ENCODE data around the gene EPHA2. TPM values are rescaled to one million over a fixed set of nuclear protein-coding genes. Genes with fewer than 3 reads are reported as not detected.

The EPHA2 gene
- total RNA-seq, 2 experiments from 2014 or later = 0.22 TPM; not detected in 1

DNA sequence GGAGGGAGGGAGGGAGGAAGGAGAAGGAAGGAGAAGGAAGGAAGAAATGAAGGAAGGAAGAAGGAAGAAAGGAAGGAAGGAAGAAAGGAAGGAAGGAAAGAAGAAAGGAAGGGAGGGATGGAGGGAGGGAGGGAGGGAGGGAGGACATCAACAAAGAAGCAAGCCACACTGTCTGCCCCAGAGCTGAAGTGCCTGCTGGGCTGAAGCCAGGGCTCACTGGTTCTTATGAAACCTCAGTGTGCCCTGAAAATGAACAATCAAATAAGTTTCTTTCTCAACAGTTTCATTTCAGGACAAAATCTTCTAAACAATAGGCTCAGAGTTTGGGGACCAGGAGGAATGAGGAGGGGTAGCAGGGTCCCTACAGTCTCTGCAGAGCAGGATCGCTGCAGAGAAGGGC is 35.4 kb upstream of the EPHA2 start:
- intact Hi-C loops (cut with DNase I, micrococcal nuclease) = no loop called here
- peaks cover 10% of the 10 kb centered on the region for H3K27me3 Mint-ChIP-seq
- H3K36me3 Mint-ChIP-seq (ENCODE audit: low read depth) = no peaks in the 10 kb centered on the region
- TF ChIP-seq, protein P1, sequence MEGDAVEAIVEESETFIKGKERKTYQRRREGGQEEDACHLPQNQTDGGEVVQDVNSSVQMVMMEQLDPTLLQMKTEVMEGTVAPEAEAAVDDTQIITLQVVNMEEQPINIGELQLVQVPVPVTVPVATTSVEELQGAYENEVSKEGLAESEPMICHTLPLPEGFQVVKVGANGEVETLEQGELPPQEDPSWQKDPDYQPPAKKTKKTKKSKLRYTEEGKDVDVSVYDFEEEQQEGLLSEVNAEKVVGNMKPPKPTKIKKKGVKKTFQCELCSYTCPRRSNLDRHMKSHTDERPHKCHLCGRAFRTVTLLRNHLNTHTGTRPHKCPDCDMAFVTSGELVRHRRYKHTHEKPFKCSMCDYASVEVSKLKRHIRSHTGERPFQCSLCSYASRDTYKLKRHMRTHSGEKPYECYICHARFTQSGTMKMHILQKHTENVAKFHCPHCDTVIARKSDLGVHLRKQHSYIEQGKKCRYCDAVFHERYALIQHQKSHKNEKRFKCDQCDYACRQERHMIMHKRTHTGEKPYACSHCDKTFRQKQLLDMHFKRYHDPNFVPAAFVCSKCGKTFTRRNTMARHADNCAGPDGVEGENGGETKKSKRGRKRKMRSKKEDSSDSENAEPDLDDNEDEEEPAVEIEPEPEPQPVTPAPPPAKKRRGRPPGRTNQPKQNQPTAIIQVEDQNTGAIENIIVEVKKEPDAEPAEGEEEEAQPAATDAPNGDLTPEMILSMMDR (IDR thresholded peaks at IDR 0.05) = no peak
- H3K4me1 Mint-ChIP-seq (ENCODE audit: low read depth) = no peaks in the 10 kb centered on the region
- H3K27ac ChIP-seq (ENCODE audit: low read depth in 1 of 2, low read length in 2 of 2) = no peak overlapping the region
- DNase-seq = no peak
- H3K4me1 ChIP-seq (ENCODE audit: insufficient read depth, low read length) = peaks cover 7% of the 10 kb centered on the region
- H3K36me3 ChIP-seq (ENCODE audit: insufficient read depth, low read length) = no peaks in the 10 kb centered on the region
- H3K4me3 ChIP-seq (ENCODE audit: low read length) = no peak overlapping the region
- no peak overlapping the region for H3K4me3 Mint-ChIP-seq
- no peaks in the 10 kb centered on the region for H3K9me3 ChIP-seq (ENCODE audit: control insufficient read depth in 1 of 2, insufficient read depth in 1 of 2, low read length in 2 of 2)
- H3K27ac Mint-ChIP-seq = no peak overlapping the region
- peaks cover 0 to 4% of the 10 kb centered on the region in 2 experiments for H3K27me3 ChIP-seq (ENCODE audit: control insufficient read depth in 1 of 2, insufficient read depth in 2 of 2, low read length in 2 of 2)
- ChIA-PET POLR2A (no interaction called here), CTCF (no interaction called here)
- no peaks in the 10 kb centered on the region for H3K9me3 Mint-ChIP-seq
- ATAC-seq (ENCODE audit: poor library complexity) = no peak

DNA sequence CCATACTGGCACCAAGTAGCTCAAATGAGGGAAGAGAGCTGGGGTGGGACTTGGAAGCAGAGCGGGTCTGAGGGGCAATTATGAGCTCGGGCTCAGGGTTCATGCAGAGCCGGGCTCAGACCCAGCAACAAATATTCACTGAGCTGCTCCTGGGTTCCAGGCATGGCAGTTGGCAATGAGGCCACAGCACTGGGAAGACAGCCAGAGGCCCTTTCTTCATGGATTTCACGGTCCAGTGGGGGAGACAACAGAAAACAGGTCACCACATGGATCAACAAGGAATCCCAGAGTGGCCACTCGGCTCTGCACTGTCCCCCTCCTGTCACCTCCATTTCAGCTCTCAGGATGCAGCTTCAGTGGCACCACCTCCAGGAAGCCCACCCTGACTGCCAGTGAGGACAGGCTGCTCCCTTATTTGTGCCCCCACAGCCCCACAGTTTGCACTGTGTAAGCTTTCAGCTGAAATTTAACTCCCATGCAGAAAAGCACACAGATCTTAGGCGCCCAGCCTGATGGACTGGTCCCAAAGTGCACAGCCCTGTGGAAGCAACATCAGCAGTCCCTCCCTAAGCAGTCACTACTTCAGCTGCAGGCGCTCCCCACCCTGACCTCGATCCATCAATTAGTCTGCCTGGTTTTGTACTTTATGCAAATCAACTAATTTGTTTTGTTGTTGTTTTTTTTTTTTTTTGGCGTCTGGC is 34.2 kb upstream of the EPHA2 start:
- intact Hi-C loops (cut with DNase I, micrococcal nuclease) = loop anchor here (5.0 to 10.0 kb wide), 2 partner anchors 395 to 398 kb away; no protein-coding TSS in a partner anchor

DNA sequence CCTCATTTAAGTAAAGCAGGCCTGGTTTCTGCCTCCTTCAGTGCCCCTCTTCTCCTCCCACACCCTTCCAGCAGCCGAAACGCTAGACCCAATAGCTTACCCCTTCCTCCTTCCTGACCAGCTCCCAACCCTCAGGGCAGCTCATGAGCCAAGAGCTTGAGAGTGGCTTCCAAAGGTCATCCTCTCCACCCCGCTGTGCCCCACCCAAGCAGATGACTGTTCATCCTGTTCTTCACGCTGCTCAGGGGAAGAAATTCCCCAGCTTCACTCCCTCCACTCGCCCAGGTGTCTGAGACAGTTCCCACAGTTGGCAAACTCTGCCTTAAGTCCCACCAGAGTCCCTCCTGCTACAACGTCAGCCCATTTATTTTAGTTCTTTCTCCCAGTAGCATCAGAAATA is 33.1 kb upstream of the EPHA2 start:
- ChIA-PET CTCF (interaction anchor here (1.0 to 6.0 kb wide), 2 partner anchors 111 to 116 kb away, joined by 3 to 66 read pairs; partner anchors contain the start of gene FAM131C), POLR2A (no interaction called here)
- Histone ChIP-seq H3K4me1 (ENCODE audit: insufficient read depth, low read length) (peaks cover 7% of the 10 kb centered on the region), H3K27me3 (ENCODE audit: control insufficient read depth in 1 of 2, insufficient read depth in 2 of 2, low read length in 2 of 2) (peaks cover 0 to 4% of the 10 kb centered on the region in 2 experiments), H3K4me3 (ENCODE audit: low read length) (no peak overlapping the region), H3K36me3 (ENCODE audit: insufficient read depth, low read length) (no peaks in the 10 kb centered on the region), H3K27ac (ENCODE audit: low read depth in 1 of 2, low read length in 2 of 2) (no peak overlapping the region), H3K9me3 (ENCODE audit: control insufficient read depth in 1 of 2, insufficient read depth in 1 of 2, low read length in 2 of 2) (no peaks in the 10 kb centered on the region)
- Mint-ChIP-seq H3K4me1 (ENCODE audit: low read depth) (no peaks in the 10 kb centered on the region), H3K9me3 (no peaks in the 10 kb centered on the region), H3K4me3 (no peak overlapping the region), H3K36me3 (ENCODE audit: low read depth) (no peaks in the 10 kb centered on the region), H3K27me3 (peaks cover 10% of the 10 kb centered on the region), H3K27ac (no peak overlapping the region)
- TF ChIP-seq, protein P1 (IDR thresholded peaks at IDR 0.05) = no peak
- DNase-seq (no peak), ATAC-seq (ENCODE audit: poor library complexity) (no peak)
- intact Hi-C loops (cut with DNase I, micrococcal nuclease) = loop anchor here (5.0 to 10.0 kb wide), 2 partner anchors 394 to 397 kb away; no protein-coding TSS in a partner anchor

More for the DNA sequence above, 34.2 kb upstream of the EPHA2 start:
- Histone ChIP-seq H3K27me3 (ENCODE audit: control insufficient read depth in 1 of 2, insufficient read depth in 2 of 2, low read length in 2 of 2) (peaks cover 0 to 4% of the 10 kb centered on the region in 2 experiments), H3K4me1 (ENCODE audit: insufficient read depth, low read length) (peaks cover 7% of the 10 kb centered on the region), H3K4me3 (ENCODE audit: low read length) (no peak overlapping the region), H3K9me3 (ENCODE audit: control insufficient read depth in 1 of 2, insufficient read depth in 1 of 2, low read length in 2 of 2) (no peaks in the 10 kb centered on the region), H3K36me3 (ENCODE audit: insufficient read depth, low read length) (no peaks in the 10 kb centered on the region), H3K27ac (ENCODE audit: low read depth in 1 of 2, low read length in 2 of 2) (no peak overlapping the region)
- Mint-ChIP-seq H3K27me3 (peaks cover 10% of the 10 kb centered on the region), H3K9me3 (no peaks in the 10 kb centered on the region), H3K4me3 (no peak overlapping the region), H3K4me1 (ENCODE audit: low read depth) (no peaks in the 10 kb centered on the region), H3K27ac (no peak overlapping the region), H3K36me3 (ENCODE audit: low read depth) (no peaks in the 10 kb centered on the region)
- DNase-seq = no peak
- TF ChIP-seq, protein P1 (IDR thresholded peaks at IDR 0.05) = no peak
- ATAC-seq (ENCODE audit: poor library complexity) = no peak
- ChIA-PET CTCF (interaction anchor here (6.0 kb wide), 1 partner anchor 112 kb away, joined by 66 read pairs; no protein-coding TSS in a partner anchor), POLR2A (interaction anchor here (0.8 kb wide), 1 partner anchor 111 kb away, joined by 3 read pairs; no protein-coding TSS in a partner anchor)

All from CD4-positive, alpha-beta T cell (primary cell).